IPS-NIHi7 (cell line): ENCODE measurements around the gene UBN2.
"Not testable (repeated sequence)": the region's sequence is repeated elsewhere in the genome, so short reads cannot be mapped to it uniquely, and the experiment has no call there.

ENCODE experiments used
- DNase-seq: peaks from one replicate; pipeline ENCODE4 v3.0.0; 2012; ENCODE audit warnings: mixed read lengths; ENCODE audit errors: extremely low spot score

The UBN2 gene

GRCh38 chr7:139230774-139231512 lies at the start of gene UBN2:
TSS of gene UBN2 (plus strand) at chr7:139231237. CDS start at chr7:139231485, 248 bp downstream.
- DNase-seq, result peak; percentile 99

- no peak for DNase-seq
Measured at GRCh38 chr7:139181404-139181803, 49.6 kb upstream of the UBN2 start.

DNA sequence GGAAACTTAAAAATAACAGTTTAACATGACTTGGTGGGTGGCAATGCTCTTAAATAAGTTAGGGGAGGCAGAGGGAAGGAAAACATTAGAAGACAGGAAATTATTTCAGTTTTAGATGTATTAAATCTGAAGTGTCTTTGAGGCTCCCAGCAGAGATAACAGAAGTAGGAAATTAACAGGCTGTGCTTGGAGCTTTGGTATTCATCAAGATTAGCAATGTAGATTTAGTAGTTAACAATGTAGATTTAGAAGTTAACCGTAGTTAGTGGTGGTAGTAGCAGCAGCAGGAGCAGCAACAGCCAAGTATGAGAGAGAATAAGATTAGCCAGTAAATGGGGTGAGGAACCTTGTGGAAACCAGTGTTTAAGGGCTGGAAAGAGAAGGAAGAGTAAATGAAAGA lies 48.7 kb upstream of the UBN2 start:
- DNase-seq, result peak; percentile 60

DNA sequence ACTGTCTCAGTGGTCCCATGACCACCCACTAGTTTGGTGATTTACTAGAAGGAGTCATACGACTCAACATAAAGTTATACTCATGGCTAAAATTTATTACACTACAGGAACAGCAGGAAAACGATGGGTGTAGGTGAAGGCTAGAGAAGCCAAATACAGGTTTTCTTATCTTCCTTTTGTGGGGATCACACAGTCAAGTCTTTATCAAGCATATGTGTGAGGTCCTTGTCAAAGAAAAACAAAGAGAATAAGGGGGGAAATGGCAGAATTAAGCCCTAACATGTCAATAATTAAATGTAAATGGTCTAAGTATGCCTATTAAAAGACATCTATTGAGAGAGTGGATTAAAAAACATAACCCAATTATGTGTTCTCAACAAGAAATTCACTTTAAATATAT lies 47.8 kb upstream of the UBN2 start:
- DNase-seq, result no peak

GRCh38 chr7:139183878-139184338 lies 47.1 kb upstream of the UBN2 start:
- no peak for DNase-seq

GRCh38 chr7:139186146-139186545 lies 44.9 kb upstream of the UBN2 start:
- no peak for DNase-seq

DNA sequence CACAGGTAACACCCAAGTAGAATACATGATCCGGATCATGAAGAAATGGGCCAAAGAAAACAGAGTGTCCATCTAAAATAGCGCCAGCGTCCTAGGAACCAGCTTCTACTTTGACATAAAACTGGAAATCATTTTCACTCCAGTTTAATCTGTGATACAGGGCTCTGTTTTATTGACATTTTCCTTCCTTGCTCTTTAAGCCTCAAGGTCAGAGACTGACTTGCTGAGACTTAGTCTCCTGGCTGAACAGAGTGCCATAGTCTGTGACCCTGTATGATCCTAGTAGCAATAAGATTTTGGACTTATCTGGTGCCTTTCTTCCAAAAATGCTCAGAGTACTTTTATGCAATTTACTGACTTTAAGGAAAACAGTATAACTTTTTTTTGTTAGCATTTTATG lies 41.7 kb upstream of the UBN2 start:
- DNase-seq, result no peak

DNA sequence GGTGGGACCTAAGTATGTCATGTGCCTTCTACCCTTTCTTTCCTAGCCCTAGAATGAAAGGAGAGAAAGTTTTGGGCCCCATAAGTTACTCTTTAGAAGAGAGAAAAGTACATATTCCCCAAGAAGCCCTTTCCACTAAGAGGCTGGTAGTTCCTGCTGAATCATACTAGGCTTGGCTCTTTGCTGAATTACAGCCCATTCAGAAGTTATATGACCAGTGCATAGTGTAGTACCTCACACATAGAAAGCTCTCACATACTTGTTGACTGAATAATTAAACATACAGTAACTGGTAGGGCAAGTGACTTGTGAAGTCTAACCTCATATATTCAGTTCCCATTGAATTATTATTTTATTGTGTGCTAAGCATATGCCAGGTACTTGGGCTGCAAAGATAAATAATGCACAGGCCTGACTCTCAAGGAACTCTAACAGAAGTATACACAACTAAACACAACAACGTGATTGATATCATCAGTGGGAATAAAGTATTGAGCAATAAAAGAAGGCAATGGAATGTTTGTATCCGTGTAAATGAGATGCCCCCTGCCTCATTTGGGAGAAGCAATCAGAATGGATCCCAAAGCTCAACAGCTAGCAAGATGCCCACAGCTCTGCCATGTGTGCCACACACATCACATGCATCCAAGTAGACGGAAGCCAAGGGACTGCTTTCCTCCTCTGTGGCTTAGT lies 38.9 kb upstream of the UBN2 start:
- DNase-seq, result no peak

DNA sequence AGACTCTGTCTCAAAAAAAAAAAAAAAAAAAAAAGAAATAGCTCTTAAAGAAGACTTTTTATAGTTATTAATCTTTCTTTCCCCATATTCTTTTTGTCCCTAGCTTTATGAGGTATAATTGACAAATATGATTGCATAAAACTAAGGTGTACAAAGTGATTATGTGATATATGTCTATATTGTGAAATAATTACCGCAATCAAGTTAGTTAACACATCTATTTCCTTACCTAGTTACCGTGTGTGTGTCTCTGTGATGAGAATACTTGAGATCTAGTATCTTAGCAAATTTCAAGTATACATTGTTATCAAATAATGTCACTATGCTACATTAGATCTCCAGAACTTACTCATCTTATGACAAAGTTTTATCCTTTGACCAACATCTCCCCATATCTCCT lies 30.7 kb upstream of the UBN2 start:
- DNase-seq, result no peak

DNA sequence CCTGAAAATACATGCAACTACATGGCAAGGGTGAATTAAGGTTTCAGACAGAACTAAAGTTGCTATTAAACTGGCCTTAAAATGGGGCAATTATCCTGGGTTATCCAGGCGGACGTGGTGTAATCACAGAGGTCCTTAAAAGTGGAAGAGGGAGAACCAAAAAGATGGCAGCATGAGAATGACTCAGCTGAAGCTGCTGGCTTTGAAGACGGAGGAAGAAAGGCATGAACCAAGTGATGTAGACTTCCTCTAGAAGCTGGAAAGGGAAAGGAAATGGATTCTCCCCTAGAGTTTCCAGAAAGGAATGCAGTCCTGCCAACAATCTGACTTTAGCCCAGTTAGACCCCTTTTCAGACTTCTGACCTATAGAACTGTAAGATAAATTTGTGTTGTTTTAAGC lies 27.0 kb upstream of the UBN2 start:
- DNase-seq, result peak; percentile 13

- DNase-seq, result no peak
Measured at GRCh38 chr7:139205843-139206242, 25.2 kb upstream of the UBN2 start.

- no peak for DNase-seq
Measured at GRCh38 chr7:139212133-139212532, 18.9 kb upstream of the UBN2 start.

DNA sequence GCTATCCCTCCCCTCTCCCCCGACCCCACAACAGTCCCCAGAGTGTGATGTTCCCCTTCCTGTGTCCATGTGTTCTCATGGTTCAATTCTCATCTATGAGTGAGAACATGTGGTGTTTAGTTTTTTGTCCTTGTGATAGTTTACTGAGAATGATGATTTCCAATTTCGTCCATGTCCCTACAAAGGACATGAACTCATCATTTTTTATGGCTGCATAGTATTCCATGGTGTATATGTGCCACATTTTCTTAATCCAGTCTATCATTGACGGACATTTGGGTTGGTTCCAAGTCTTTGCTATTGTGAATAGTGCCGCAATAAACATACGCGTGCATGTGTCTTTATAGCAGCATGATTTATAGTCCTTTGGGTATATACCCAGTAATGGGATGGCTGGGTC lies 17.5 kb upstream of the UBN2 start:
- DNase-seq, result not testable (repeated sequence)

DNA sequence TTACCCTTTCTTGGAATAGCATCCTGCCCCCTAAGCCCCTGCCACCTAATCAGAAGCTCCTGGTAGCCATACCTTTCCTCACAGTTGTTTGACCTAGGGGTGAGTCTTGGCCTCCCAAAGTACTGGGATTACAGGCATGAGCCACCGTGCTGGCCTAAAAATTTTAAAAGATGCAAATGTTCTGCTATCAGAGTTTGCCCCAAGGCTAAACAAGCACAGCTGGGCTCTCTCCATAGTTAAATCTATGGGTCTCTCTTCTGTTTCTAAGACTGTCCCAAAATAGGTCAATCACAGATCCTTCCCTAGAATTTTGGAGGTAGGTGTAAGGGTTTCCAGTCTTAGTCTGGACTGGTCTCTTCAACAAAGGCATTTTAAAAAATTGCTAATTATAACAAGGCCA lies 12.9 kb upstream of the UBN2 start:
- DNase-seq, result no peak

DNA sequence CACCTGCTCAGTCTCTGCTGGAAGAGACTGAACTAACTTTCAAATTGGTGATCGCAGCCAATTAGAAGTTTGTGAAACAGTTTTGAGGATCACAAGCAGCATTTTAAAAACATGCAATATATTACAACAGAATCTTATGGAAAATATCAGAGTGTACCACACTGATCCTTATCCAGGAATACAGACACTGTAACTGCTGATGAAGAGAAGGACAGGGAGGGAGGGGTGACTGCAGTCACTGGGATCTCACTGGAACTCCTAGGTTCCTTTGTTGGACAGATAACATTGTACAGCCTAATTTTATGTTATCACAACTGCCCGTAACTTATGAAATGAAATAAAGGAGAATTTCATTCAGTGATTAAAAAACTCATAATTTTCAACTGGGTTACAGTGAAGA lies 6.8 kb upstream of the UBN2 start:
- no peak for DNase-seq

DNA sequence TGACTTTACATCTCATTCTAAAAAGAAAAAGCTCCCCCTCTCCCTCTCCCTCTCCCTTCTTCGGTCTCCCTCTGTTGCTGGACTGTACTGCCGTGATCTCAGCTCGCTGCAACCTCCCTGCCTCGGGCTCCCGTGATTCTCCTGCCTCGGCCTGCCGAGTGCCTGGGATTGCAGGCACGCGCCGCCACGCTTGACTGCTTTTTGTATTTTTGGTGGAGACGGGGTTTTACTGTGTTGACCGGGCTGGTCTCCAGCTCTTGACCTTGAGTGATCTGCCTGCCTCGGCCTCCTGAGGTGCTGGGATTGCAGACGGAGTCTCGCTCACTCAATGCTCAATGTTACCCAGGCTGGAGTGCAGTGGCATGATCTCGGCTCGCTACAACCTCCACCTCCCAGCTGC lies 6.2 kb upstream of the UBN2 start:
- not testable (repeated sequence) for DNase-seq

- DNase-seq, result not testable (repeated sequence)
Measured at GRCh38 chr7:139225286-139226157, 5.5 kb upstream of the UBN2 start.

GRCh38 chr7:139226158-139226515 lies 4.9 kb upstream of the UBN2 start:
- not testable (repeated sequence) for DNase-seq

GRCh38 chr7:139226988-139227488 lies 4.0 kb upstream of the UBN2 start:
- DNase-seq, result not testable (repeated sequence)

DNA sequence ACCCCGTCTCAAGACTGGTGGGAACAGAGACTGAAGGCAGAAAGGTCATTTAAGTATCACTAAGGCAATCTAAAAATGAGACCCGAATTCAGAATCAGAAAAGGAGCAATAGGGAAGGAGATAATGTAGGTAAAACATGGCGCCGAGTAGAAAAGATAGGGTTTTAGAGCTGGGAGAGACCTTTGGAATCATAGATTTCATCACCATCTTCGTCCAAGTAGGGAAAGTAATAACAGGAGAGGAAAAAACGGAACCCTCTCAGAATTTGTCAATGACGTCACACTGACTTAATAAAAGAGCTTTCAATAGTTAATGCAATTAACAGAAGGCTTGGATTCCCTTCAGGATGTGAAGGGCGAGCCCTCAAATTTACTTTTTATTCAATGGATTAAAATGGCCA lies 1.0 kb upstream of the UBN2 start:
- DNase-seq, result no peak

DNA sequence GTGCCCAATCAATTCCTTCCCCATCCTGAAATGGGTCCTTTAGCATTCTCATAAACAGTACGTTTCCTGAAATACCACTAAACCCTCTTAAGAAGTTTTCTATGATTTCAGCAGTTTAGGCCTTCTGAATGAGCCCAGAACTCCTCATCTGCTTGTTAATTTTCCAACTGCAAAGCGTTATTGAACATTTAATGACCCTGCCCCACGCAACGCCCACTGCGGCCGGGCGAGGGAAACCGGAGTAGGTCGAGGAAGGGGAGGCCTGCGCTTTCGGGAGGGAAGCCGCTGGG lies 608 bp upstream of the UBN2 start:
- no peak for DNase-seq
